Gastrocnemius medialis (tissue), 4 donors: ENCODE data around the gene BRIP1.

Experiments
- POLR2A ChIP-seq, 2 donors: fragments of 450-650 bp; IDR thresholded peaks; one replicate each; pipeline ENCODE4 v1.6.1; 2017; ENCODE audit warnings: antibody characterized with exemption in 2 of 2, mild to moderate bottlenecking in 2 of 2, moderate library complexity in 2 of 2
- TF ChIP-seq, protein P1 (sequence below), 5 experiments: fragments of 450-650 bp in 3 of 5; fragments of 200-600 bp in 2 of 5; sonication (generic) in 2 of 5; IDR thresholded peaks in 4 of 5; conservative IDR thresholded peaks in 1 of 5; 1 replicate in 4 of 5; 2 replicates in 1 of 5; pipeline ENCODE4 v1.5.1; 2016 to 2019; ENCODE audit warnings: antibody characterized with exemption in 5 of 5, mild to moderate bottlenecking in 3 of 5, moderate library complexity in 3 of 5

DNA sequence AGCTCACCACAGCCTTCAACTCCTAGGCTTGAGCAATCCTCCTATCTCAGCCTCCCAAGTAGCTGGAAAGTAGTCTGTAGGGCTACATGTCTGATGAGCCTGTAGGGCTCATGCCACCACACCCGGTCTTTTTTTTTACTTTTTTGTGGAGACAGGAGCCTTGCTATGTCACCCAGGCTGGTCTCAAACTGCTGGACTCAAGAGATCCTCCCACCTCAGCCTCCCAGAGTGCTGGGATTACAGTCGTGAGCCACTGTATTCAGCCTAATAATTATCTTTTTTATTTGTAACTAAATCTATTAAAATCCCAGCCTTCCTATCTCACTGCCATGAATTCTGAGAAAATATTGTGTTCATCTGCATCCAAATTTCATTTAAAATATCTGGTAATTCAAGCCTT is 15.1 kb downstream of the BRIP1 start:
- TF ChIP-seq, protein P1, sequence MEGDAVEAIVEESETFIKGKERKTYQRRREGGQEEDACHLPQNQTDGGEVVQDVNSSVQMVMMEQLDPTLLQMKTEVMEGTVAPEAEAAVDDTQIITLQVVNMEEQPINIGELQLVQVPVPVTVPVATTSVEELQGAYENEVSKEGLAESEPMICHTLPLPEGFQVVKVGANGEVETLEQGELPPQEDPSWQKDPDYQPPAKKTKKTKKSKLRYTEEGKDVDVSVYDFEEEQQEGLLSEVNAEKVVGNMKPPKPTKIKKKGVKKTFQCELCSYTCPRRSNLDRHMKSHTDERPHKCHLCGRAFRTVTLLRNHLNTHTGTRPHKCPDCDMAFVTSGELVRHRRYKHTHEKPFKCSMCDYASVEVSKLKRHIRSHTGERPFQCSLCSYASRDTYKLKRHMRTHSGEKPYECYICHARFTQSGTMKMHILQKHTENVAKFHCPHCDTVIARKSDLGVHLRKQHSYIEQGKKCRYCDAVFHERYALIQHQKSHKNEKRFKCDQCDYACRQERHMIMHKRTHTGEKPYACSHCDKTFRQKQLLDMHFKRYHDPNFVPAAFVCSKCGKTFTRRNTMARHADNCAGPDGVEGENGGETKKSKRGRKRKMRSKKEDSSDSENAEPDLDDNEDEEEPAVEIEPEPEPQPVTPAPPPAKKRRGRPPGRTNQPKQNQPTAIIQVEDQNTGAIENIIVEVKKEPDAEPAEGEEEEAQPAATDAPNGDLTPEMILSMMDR (IDR thresholded peaks at IDR 0.05 in 4 of 5, conservative IDR thresholded peaks at IDR 0.05 in 1 of 5), result no peak
- no peak for TF ChIP-seq POLR2A (IDR thresholded peaks at IDR 0.05)
